Subcutaneous adipose tissue (tissue), 4 donors: ENCODE measurements around the gene TNPO2. TPM values are rescaled to one million over a fixed set of nuclear protein-coding genes. Genes with fewer than 3 reads are reported as not detected.

Experiments
- total RNA-seq, 4 donors: library from RNA; depleted of rRNA; stranded (reverse); fragments of >200 nt; gene quantifications; one replicate each; pipeline ENCODE4 v1.1.0, GENCODE V29; 2016
- TF ChIP-seq, protein P1 (sequence below): fragments of 450-650 bp; IDR thresholded peaks from one replicate; pipeline ENCODE4 v1.5.1; 2016; ENCODE audit warnings: low read depth, mild to moderate bottlenecking, control low read depth, antibody characterized with exemption, moderate library complexity

The TNPO2 gene
- total RNA-seq, 4 donors from 2014 or later = 42.6 to 66.3 (median 61.3) TPM

DNA sequence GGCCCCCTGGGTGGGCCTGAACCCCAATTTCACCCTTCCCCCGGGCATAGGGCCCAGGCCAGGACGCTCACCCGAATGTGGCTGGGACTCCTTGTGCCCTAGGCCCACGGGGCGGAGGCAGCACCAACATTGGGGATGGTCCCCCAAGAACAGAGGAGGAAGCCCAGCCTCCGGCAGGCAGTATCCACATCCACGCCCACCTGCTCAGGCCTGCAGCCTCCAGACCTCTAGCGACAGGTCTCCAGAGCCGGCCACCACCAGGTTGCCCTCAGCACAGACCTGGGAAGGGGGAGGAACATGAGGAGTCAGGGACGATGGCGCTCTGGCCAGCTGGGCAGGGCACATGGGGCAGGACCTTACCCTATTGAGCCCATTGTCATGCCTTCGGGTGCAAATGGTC lies 34.7 kb downstream of the TNPO2 start:
- TF ChIP-seq, protein P1, sequence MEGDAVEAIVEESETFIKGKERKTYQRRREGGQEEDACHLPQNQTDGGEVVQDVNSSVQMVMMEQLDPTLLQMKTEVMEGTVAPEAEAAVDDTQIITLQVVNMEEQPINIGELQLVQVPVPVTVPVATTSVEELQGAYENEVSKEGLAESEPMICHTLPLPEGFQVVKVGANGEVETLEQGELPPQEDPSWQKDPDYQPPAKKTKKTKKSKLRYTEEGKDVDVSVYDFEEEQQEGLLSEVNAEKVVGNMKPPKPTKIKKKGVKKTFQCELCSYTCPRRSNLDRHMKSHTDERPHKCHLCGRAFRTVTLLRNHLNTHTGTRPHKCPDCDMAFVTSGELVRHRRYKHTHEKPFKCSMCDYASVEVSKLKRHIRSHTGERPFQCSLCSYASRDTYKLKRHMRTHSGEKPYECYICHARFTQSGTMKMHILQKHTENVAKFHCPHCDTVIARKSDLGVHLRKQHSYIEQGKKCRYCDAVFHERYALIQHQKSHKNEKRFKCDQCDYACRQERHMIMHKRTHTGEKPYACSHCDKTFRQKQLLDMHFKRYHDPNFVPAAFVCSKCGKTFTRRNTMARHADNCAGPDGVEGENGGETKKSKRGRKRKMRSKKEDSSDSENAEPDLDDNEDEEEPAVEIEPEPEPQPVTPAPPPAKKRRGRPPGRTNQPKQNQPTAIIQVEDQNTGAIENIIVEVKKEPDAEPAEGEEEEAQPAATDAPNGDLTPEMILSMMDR = no peak

DNA sequence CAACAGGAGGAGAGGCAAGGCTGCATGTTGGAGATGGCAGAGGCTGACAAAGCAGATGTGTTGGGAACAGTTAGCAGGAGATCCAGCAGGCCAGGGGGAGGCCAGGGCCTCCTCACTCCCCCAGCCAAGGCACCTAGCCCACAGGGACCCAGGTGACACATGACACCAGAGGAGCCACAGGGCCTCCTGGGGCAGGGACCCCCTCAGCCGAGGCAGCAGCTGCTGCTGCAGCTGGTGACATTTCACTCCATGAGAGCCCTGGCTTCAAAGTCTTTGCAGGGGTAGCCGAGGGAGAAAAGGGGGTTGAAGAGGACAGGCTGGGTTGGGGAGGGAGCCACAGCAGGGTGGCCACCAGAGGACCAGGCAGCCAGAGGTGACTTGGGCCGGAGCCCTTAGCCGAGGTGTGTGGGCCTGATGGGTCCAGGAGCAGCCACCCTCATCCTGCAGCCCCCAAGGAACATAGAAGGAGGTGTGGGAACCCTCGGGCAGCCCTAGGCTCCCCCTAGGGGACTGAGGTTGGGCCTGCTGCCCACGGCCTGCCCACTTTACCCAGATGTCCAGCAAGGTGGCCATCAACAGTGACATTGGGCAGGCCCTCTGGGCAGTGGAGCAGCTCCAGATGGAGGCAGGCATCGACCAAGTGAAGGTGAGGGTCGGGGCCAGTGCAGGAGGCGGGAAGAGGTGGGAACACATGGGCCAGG lies 36.1 kb downstream of the TNPO2 start, which contains the start of gene GNG14:
TSS of gene GNG14 (plus strand) at position 503 of the 701 bp plus-strand sequence. CDS start at position 554, 51 bp downstream.
- TF ChIP-seq, protein P1 = no peak

DNA sequence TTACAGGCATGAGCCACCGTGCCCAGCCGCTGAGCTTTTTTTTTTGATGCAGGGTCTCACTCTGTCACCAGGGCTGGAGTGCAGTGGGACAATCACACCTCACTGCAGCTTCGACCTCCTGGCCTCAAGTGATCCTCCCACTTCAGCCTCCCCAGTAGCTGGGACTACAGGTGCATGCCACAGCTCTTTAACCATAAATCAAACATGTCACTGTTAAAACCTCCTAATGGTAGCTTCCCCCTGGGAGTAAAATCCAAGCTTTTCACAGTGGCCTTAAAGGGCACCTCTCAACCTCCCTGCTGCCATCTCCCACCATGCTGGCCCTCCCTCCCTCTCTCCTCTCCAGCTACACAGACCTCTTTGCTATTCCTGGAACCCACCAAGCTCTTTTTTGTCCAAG lies 37.9 kb downstream of the TNPO2 start:
- TF ChIP-seq, protein P1 = no peak

DNA sequence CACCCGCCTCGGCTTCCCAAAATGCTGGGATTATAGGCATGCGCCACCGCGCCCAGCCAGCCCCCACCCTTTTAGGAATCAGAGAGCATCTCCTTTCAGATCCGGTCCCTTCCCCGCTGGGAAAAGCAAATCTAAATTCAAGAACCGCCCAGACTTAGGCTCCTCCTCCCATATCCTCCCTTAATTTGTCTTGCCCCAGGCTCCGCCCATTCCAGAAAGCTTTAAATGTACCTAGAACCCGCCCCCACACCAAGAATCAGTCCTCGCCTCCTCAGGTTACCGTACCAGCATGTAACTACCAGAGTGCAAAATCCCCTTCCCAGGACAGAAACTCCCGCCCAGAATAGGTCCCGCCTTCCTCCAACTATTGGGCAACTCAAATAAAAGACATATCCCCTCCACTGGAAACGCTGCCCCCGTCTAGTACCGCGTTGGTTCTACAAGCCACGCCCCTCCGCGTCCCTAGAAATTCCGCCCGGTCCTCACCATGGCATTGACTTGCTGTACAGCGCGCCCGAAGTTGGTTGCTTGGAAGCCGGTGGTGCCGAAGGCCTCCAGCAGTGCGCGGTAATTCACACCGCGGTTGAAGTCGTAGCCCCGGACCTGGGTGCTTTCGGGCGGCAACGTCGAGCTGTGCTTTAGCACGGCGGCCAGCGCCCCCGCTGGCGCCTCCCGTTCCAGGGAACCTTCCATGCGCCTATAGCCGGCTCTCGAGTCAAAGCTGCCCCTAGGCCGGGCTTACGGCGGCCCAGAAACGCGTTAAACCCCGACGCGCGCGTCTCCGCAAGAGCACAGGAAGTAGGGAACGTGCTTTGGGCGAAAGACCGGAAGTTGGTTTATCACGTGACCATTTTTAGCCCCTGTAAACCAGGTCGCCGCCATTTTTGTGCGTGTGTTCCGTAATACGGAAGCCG lies 42.4 kb downstream of the TNPO2 start, which contains the start of gene DHPS:
TSS of gene DHPS (minus strand) at position 807 of the 914 bp plus-strand sequence. CDS start at position 693, 114 bp downstream.
- TF ChIP-seq, protein P1 = no peak

DNA sequence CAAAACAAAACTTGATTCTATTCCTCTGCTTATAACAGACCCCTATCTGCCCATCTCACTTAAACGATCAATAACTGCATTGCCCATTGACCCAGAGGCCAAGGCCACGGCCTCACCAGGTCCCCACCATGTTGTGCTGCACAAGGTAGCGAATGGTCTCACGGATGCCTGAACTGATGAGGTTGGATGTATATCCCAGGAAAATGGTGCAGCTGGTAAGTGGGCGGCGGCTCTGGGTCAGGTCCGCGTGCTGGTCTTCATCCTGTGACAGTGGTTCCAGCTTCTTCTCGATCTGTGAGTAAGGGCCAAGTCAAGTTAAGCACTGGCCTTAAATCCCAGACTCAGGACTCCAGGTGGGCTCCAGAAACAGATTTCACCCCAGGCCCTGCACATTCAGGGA lies 43.7 kb downstream of the TNPO2 start:
- TF ChIP-seq, protein P1 = no peak

DNA sequence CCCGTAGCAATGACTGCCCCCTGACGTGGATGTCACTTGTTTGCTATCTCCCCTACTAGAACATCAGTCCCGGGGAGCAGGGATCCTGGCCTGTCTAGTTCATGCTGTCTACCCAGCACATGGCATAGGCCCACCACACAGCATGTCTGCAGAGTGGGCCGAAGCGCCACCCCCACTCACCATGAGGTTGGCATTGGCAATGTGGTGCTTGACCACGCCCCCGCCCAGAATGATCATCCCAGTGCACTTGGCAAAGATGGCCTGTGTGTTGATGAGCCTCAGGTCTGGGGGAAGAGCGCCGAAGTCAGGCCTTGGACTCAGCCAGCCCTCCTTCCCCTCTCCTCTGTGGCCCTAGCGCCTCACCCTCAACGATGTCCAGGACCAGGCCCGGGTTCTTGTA lies 46.8 kb downstream of the TNPO2 start:
- TF ChIP-seq, protein P1 = no peak

DNA sequence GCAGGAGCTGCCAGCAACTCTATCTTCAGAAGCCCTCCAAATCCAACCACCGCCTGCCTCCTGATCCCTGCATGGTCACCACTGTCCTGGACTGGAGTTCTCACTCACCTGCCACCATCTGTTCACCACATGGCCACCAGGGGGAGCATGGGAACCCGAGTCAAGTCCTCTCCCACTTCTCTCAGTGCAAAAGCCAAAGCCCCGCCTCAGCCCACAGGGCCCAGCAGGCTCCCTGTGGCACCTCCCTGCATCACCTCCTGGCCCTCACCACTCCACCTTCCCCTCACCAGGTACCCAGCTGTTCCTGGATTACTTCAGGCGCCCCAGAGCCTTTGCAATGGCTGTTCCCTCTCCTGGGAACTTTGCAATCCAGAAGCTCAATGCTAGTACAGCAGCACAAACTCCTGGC lies 47.3 kb downstream of the TNPO2 start:
- TF ChIP-seq, protein P1 = no peak
